CD4-positive, CD25-positive, alpha-beta regulatory T cell (primary cell): Measurements from ENCODE around the gene GK. TPM values are rescaled to one million over a fixed set of nuclear protein-coding genes. Genes with fewer than 3 reads are reported as not detected.
"Not testable (repeated sequence)": the region's sequence is repeated elsewhere in the genome, so short reads cannot be mapped to it uniquely, and the experiment has no call there.

Experiments
- ATAC-seq, 2 donors: fragments of 150-1000 bp; cut with Tn5 transposase; one replicate each; pipeline ENCODE4 v1.10.0; 2021; ENCODE audit warnings: low read depth in 2 of 2, moderate number of reproducible peaks in 2 of 2, moderate library complexity in 1 of 2
- DNase-seq, 3 donors: peaks; one replicate each; pipeline versions ENCODE4 v3.0.0 to v3.0.0-alpha.2; 2012 to 2022; ENCODE audit warnings: mixed read lengths in 1 of 3
- H3K27ac ChIP-seq: one replicate; pipeline ENCODE4 v1.7.0; 2013; ENCODE audit warnings: mild to moderate bottlenecking, low read length; ENCODE audit not compliant: insufficient read depth, poor library complexity, severe bottlenecking
- H3K27me3 ChIP-seq: one replicate; pipeline ENCODE4 v1.7.0; 2013; ENCODE audit warnings: low read length; ENCODE audit not compliant: control insufficient read depth, insufficient read depth
- H3K36me3 ChIP-seq: one replicate; pipeline ENCODE4 v1.7.0; 2013; ENCODE audit warnings: mild to moderate bottlenecking, low read length, moderate library complexity; ENCODE audit not compliant: control insufficient read depth, insufficient read depth
- H3K4me1 ChIP-seq: 2 replicates; pipeline ENCODE4 v1.7.0; 2013; ENCODE audit warnings: mild to moderate bottlenecking, low read length; ENCODE audit not compliant: insufficient read depth, control insufficient read depth, poor library complexity, severe bottlenecking
- H3K4me3 ChIP-seq: one replicate; pipeline ENCODE4 v1.7.0; 2013; ENCODE audit warnings: low read depth, mild to moderate bottlenecking, low read length, moderate library complexity
- H3K9me3 ChIP-seq, 2 experiments: 1 replicate in 1 of 2; 2 replicates in 1 of 2; pipeline ENCODE4 v1.7.0; 2013; ENCODE audit warnings: low read length in 2 of 2, mild to moderate bottlenecking in 1 of 2, moderate library complexity in 1 of 2; ENCODE audit not compliant: control insufficient read depth in 2 of 2
- H3K27ac Mint-ChIP-seq, 3 donors: one replicate each; pipeline ENCODE4 v1.8.0; 2020 to 2022; ENCODE audit warnings: mild to moderate bottlenecking in 3 of 3, mixed read lengths in 3 of 3, moderate library complexity in 2 of 3
- H3K27me3 Mint-ChIP-seq: one replicate; pipeline ENCODE4 v1.8.0; 2022; ENCODE audit warnings: mild to moderate bottlenecking, mixed read lengths
- H3K36me3 Mint-ChIP-seq: one replicate; pipeline ENCODE4 v1.8.0; 2020; ENCODE audit warnings: mixed read lengths
- H3K4me1 Mint-ChIP-seq, 4 donors: one replicate each; pipeline ENCODE4 v1.8.0; 2020 to 2022; ENCODE audit warnings: mixed read lengths in 4 of 4, mild to moderate bottlenecking in 1 of 4
- H3K4me3 Mint-ChIP-seq, 4 donors: one replicate each; pipeline ENCODE4 v1.8.0; 2020 to 2022; ENCODE audit warnings: mild to moderate bottlenecking in 4 of 4, mixed read lengths in 4 of 4, moderate library complexity in 3 of 4
- H3K9me3 Mint-ChIP-seq, 7 donors: one replicate each; pipeline ENCODE4 v1.8.0; 2020 to 2022; ENCODE audit warnings: mixed read lengths in 7 of 7, mild to moderate bottlenecking in 3 of 7, moderate library complexity in 2 of 7
- polyA plus RNA-seq, 4 donors: library from polyadenylated mRNA; unstranded; fragments of 300-500 nt; fragmentation: Illumina TruSeq; gene quantifications; one replicate each; pipeline ENCODE4 v1.2.3, GENCODE V29; 2021
- total RNA-seq: library from RNA; stranded (reverse); gene quantifications from one replicate; pipeline ENCODE4 v1.2.3, GENCODE V29; 2022

Gene GK
- total and polyA plus RNA-seq, 5 donors from 2014 or later, result 13.7 to 22.3 (median 19.4) TPM

- H3K4me1 ChIP-seq, result no peaks in the 10 kb centered on the region
- no peak for DNase-seq
- H3K27me3 Mint-ChIP-seq, result peaks cover 5% of the 10 kb centered on the region
These were observed 32.1 kb upstream of the GK start for GRCh38 chrX:30620980-30621618.

GRCh38 chrX:30622361-30622760 lies 30.9 kb upstream of the GK start:
- H3K9me3 Mint-ChIP-seq, result peaks cover 0 to 14% (median 5%) of the 10 kb centered on the region in 7 donors
- H3K27ac ChIP-seq, result no peak overlapping the region

More at GRCh38 chrX:30620980-30621618, 32.1 kb upstream of the GK start:
- peaks cover 4 to 7% of the 10 kb centered on the region in 2 experiments for H3K9me3 ChIP-seq
- no peak overlapping the region for H3K27ac ChIP-seq
- no peaks in the 10 kb centered on the region for H3K36me3 Mint-ChIP-seq
- H3K36me3 ChIP-seq, result no peaks in the 10 kb centered on the region
- H3K27me3 ChIP-seq, result no peaks in the 10 kb centered on the region
- H3K4me1 Mint-ChIP-seq, result no peaks in the 10 kb centered on the region
- ATAC-seq, result no peak
- no peak overlapping the region for H3K27ac Mint-ChIP-seq
- H3K4me3 ChIP-seq, result no peak overlapping the region
- no peak overlapping the region for H3K4me3 Mint-ChIP-seq
- H3K9me3 Mint-ChIP-seq, result peaks cover 0 to 17% (median 6%) of the 10 kb centered on the region in 7 donors

GRCh38 chrX:30626402-30626801 lies 26.8 kb upstream of the GK start:
- H3K4me3 ChIP-seq, result no peak overlapping the region
- Mint-ChIP-seq H3K4me3 (no peak overlapping the region), H3K4me1 (no peaks in the 10 kb centered on the region), H3K27me3 (no peaks in the 10 kb centered on the region), H3K9me3 (peaks cover 0 to 10% (median 3%) of the 10 kb centered on the region in 7 donors), H3K27ac (no peak overlapping the region), H3K36me3 (no peaks in the 10 kb centered on the region)
- H3K36me3 ChIP-seq, result no peaks in the 10 kb centered on the region
- no peak overlapping the region for H3K27ac ChIP-seq
- no peaks in the 10 kb centered on the region for H3K4me1 ChIP-seq
- DNase-seq (no peak), ATAC-seq (no peak)
- peaks cover 4 to 7% of the 10 kb centered on the region in 2 experiments for H3K9me3 ChIP-seq
- no peaks in the 10 kb centered on the region for H3K27me3 ChIP-seq

More at GRCh38 chrX:30622361-30622760, 30.9 kb upstream of the GK start:
- Histone ChIP-seq H3K4me1 (no peaks in the 10 kb centered on the region), H3K27me3 (no peaks in the 10 kb centered on the region), H3K4me3 (no peak overlapping the region), H3K9me3 (peaks cover 4 to 7% of the 10 kb centered on the region in 2 experiments), H3K36me3 (no peaks in the 10 kb centered on the region)
- ATAC-seq, result no peak
- no peak for DNase-seq
- Mint-ChIP-seq H3K27ac (peak overlapping the region in 1 of 3 donors; percentile 38), H3K4me1 (no peaks in the 10 kb centered on the region), H3K27me3 (no peaks in the 10 kb centered on the region), H3K4me3 (no peak overlapping the region), H3K36me3 (no peaks in the 10 kb centered on the region)

DNA sequence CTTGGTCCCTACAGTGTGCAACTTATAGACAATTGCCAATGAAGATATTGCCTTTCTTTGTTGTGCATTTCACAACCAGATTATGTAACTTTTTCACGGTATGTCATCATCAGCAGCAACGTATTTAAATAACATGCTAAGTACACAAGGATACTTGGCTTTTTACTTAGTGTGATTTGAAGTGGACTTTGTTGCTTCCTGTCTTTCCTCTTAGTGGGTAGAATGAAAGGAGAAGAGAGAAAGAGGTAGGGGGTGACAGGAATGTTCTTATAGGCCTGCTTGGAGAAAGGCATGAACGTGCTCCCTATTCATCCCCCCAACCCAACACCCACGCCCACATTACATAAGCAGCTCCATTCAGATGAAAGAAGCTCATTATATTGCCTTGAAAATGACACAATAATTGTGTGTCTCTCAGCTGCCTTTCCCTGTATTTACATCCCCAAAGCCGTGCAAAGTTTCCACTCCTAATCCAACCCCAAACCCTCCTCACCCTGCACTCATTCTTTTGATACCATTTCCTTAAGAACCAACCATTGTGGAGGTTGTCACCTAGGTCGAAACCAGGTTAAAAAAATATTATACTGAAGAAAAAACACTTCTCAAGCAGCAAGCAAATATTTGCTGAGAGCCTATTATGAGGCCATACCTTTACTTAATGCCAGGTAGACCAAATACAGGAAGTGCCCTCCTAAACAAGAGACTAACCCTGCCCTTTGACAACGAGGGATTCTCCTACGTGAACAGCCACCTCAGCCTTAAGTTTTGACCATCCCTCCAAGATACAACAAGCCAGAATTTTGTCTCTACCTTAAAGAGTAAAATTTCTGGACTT lies 25.2 kb upstream of the GK start:
- Histone ChIP-seq H3K4me1 (no peaks in the 10 kb centered on the region), H3K36me3 (no peaks in the 10 kb centered on the region), H3K9me3 (no peaks in the 10 kb centered on the region), H3K4me3 (no peak overlapping the region), H3K27me3 (no peaks in the 10 kb centered on the region), H3K27ac (no peak overlapping the region)
- Mint-ChIP-seq H3K4me1 (no peaks in the 10 kb centered on the region), H3K36me3 (no peaks in the 10 kb centered on the region), H3K4me3 (no peak overlapping the region), H3K9me3 (peaks cover 0 to 5% (median 0%) of the 10 kb centered on the region in 7 donors), H3K27me3 (no peaks in the 10 kb centered on the region), H3K27ac (no peak overlapping the region)
- ATAC-seq (no peak), DNase-seq (no peak)

- H3K4me1 ChIP-seq, H3K36me3 Mint-ChIP-seq, H3K27ac Mint-ChIP-seq, DNase-seq, H3K36me3 ChIP-seq, H3K9me3 ChIP-seq, H3K4me1 Mint-ChIP-seq, H3K27me3 Mint-ChIP-seq, H3K4me3 Mint-ChIP-seq, H3K4me3 ChIP-seq, H3K27me3 ChIP-seq, H3K9me3 Mint-ChIP-seq, ATAC-seq, H3K27ac ChIP-seq: not testable (repeated sequence)
These were observed 19.2 kb upstream of the GK start for GRCh38 chrX:30634070-30634469.

GRCh38 chrX:30635630-30636029 lies 17.6 kb upstream of the GK start:
- ATAC-seq, result peak in 1 of 2 donors; percentile 37
- no peaks in the 10 kb centered on the region for H3K36me3 Mint-ChIP-seq
- peak in 2 of 3 donors; percentile 26 to 41 for DNase-seq
- peaks cover 0 to 2% (median 0%) of the 10 kb centered on the region in 7 donors for H3K9me3 Mint-ChIP-seq
- Histone ChIP-seq H3K27ac (no peak overlapping the region), H3K9me3 (no peaks in the 10 kb centered on the region), H3K4me1 (no peaks in the 10 kb centered on the region), H3K36me3 (no peaks in the 10 kb centered on the region), H3K27me3 (no peaks in the 10 kb centered on the region), H3K4me3 (no peak overlapping the region)
- no peak overlapping the region for H3K27ac Mint-ChIP-seq
- H3K27me3 Mint-ChIP-seq, result no peaks in the 10 kb centered on the region
- no peaks in the 10 kb centered on the region for H3K4me1 Mint-ChIP-seq
- H3K4me3 Mint-ChIP-seq, result no peak overlapping the region

DNA sequence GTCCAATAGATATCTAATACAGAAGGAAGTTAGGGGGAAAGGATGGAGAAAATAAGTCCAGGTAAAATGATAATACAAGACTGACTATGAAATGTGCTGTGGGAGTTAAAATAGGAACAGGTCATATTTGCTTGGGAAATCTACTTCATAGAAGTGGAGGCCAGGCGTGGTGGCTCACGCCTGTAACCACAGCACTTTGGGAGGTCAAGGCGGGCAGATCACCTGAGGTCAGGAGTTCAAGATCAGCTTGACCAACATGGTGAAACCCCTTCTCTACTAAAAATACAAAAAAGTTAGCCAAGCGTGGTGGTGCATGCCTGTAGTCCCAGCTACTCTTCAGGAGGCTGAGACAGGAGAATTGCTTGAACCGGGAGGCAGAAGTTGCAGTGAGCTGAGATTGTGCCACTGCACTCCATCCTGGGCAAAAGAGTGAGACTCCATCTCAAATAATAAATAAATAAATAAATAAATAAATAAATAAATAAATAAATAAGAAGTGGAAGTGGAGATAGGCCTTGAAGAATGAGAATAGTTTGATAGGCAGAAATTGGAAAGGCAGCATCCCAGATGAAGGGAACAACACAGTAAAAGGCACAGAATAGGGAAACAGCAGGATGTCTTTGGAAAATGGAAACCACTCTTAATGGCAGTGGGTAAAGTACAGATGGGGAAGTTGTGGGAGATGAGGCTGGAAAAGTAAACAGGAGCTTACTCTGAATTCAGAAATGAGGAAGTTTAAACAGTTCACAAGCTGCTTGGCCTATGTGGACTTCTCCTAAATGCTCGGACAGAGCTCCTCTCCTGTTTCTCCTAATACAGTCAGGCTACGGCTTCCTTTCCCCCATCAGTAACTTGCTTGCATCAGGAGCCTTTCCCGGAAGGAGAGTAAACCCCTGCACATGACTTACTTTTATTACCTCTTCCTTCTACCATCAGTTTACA lies 15.1 kb upstream of the GK start:
- H3K4me3 Mint-ChIP-seq, result no peak overlapping the region
- Histone ChIP-seq H3K27ac (no peak overlapping the region), H3K4me3 (no peak overlapping the region), H3K4me1 (no peaks in the 10 kb centered on the region), H3K36me3 (no peaks in the 10 kb centered on the region), H3K9me3 (no peaks in the 10 kb centered on the region), H3K27me3 (no peaks in the 10 kb centered on the region)
- no peaks in the 10 kb centered on the region for H3K36me3 Mint-ChIP-seq
- peaks cover 0 to 5% (median 0%) of the 10 kb centered on the region in 7 donors for H3K9me3 Mint-ChIP-seq
- no peaks in the 10 kb centered on the region for H3K4me1 Mint-ChIP-seq
- no peak for ATAC-seq
- H3K27ac Mint-ChIP-seq, result no peak overlapping the region
- DNase-seq, result no peak
- no peaks in the 10 kb centered on the region for H3K27me3 Mint-ChIP-seq
